GDM1 (cell line): ENCODE data around the gene CPLX3.
"Not testable (repeated sequence)": the region's sequence is repeated elsewhere in the genome, so short reads cannot be mapped to it uniquely, and the experiment has no call there.

ENCODE experiments used
- DNase-seq: peaks from one replicate; lab custom pipeline; 2025; lab: John Stamatoyannopoulos, UW

The CPLX3 gene, protein sequence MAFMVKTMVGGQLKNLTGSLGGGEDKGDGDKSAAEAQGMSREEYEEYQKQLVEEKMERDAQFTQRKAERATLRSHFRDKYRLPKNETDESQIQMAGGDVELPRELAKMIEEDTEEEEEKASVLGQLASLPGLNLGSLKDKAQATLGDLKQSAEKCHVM

DNA sequence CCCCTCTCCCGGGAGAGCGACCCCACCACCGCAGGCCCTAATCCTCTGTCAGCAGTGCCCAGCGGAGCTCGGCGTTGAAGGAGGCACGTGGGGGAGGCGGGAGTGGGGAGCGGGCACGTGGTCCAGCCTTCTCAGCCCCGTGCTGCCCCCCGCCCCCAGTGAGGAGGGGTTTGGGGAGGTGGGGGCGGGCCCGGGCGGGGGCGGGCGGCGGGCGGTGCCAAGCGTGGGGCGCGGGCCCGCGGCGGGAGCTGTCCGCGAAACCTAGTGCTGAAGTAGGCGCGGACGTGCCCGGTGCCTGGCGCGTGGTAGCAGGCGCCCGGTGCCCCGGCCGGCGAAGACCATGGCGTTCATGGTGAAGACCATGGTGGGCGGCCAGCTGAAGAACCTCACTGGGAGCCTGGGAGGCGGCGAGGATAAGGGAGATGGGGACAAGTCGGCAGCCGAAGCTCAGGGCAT lies at the start of gene CPLX3:
CPLX3 (plus strand) TSS at position 264 of the 456 bp plus-strand sequence; CDS start at position 341, 77 bp downstream.
- DNase-seq, result no peak

GRCh38 chr15:74776821-74777768 lies 49.3 kb upstream of the CPLX3 start:
- peak; percentile 81 for DNase-seq

- no peak for DNase-seq
Measured at GRCh38 chr15:74777769-74778598, 48.4 kb upstream of the CPLX3 start.

DNA sequence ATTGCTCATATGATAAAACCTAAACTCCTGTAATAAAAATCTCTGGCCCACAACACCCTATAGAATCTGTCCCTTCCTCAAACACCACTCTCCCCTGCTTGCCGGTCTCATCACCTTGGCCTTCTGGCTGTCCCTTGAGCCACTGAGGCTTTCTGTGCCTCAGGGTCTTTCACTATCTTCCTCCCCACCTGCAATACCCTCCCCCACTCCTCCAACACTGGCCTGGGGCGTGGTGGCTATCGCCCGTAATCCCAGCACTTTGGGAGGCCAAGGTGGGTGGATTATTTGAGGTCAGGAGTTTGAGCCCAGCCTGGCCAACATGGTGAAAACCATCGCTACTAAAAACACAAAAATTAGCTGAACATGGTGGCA lies 47.8 kb upstream of the CPLX3 start:
- no peak for DNase-seq

- DNase-seq, result no peak
Measured at GRCh38 chr15:74779162-74779648, 47.2 kb upstream of the CPLX3 start.

- no peak for DNase-seq
Measured at GRCh38 chr15:74780523-74781430, 45.6 kb upstream of the CPLX3 start.

GRCh38 chr15:74781431-74782258 lies 44.8 kb upstream of the CPLX3 start, which contains the start of gene CSK:
Gene CSK, plus strand, starts transcription at chr15:74782080. Its CDS starts 16,218 bp downstream, at chr15:74798298.
- DNase-seq, result peak; percentile 72

GRCh38 chr15:74782259-74783071 lies 44.0 kb upstream of the CPLX3 start:
- peak; percentile 31 for DNase-seq

GRCh38 chr15:74783072-74783807 lies 43.2 kb upstream of the CPLX3 start:
- DNase-seq, result no peak

- no peak for DNase-seq
Measured at GRCh38 chr15:74783808-74784175, 42.6 kb upstream of the CPLX3 start.

- no peak for DNase-seq
Measured at GRCh38 chr15:74784426-74785193, 41.8 kb upstream of the CPLX3 start.

- no peak for DNase-seq
Measured at GRCh38 chr15:74785194-74786032, 41.0 kb upstream of the CPLX3 start.

- DNase-seq, result not testable (repeated sequence)
Measured at GRCh38 chr15:74786081-74786480, 40.3 kb upstream of the CPLX3 start.

GRCh38 chr15:74786551-74787165 lies 39.8 kb upstream of the CPLX3 start:
- DNase-seq, result no peak

- peak; percentile 94 for DNase-seq
Measured at GRCh38 chr15:74787251-74788041, 39.0 kb upstream of the CPLX3 start.
